Stimulated activated CD4-positive, alpha-beta T cell treated with anti-CD3 and anti-CD28 coated beads, TNF-alpha, amount 100 ng/mL, for 4 hours (primary cell): Measurements from ENCODE around the gene GOLT1B.

Experiments
- DNase-seq, 3 experiments: peaks; one replicate each; pipeline ENCODE4 v3.0.0-alpha.2; 2020; ENCODE audit warnings: low read depth in 3 of 3

Gene GOLT1B

DNA sequence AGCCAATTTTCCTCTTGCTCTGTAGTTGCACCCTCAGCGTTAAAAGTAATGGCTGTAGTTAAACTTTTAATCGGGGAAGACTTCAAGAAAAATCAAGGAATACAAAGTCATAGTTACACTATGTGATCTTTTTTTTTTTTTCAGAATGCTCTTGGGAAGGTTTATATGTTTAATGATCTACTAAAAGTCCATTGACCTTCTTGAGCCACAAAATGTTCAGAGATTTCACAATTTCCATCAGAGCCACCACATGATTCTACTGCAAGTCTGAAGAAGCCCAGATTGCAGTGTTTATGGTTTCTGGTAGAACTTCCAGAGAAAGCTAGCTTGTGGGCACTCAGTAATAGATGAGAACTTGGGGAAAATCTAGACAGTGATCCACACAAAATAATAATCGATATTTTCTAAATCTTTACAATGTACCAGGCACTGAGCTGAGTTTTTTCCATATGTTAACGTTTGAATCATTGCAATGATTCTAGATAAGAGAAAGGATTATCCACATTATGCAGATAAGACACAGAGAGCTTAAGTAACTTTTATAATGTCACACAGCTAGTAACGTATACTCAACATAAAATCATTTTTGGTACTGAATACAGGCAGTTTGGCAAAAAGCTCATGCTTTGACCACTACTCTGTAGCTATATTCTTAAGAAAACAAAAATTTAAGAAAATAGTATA lies 64.8 kb downstream of the GOLT1B start:
- no peak for DNase-seq

DNA sequence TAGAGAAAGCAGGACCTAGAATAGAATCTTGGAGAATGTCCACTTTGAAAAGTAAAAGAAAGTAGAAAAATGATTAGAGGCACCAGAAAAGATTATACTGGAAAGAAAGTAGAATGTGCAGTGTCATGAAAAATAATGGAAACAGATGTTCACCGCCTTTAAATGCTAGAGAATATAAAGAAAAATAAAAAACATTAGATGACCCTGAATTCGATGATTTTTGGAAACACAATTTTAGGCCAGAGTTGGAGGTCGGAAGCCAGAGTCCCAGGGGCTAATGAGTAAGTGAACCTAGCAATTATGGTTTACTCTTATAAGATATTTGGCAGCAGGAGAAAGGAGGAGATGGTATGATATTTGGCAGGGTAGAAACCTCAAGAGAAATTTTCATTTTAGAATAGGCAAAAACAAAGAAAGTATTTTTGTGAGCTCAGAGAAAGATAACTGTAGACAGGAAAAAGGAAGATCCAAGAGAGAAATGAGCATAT lies 65.4 kb downstream of the GOLT1B start:
- DNase-seq = no peak
